B cell (primary cell): ENCODE data around the gene PDE4B. TPM values are rescaled to one million over a fixed set of nuclear protein-coding genes. Genes with fewer than 3 reads are reported as not detected.

ENCODE experiments used
- ATAC-seq: fragments of 200-7000 bp; cut with Tn5 transposase; one replicate; pipeline ENCODE4 v1.10.0; 2021; ENCODE audit warnings: low read depth, mild to moderate bottlenecking, moderate number of reproducible peaks, moderate library complexity
- CTCF ChIA-PET: fragments of 350-600 bp; sonication (Branson Sonifier 250); formaldehyde crosslinking; loops from one replicate; lab custom pipeline; 2021; ENCODE audit warnings: antibody characterized with exemption, inconsistent platforms; lab: Charles Lee
- POLR2A ChIA-PET: fragments of 350-600 bp; sonication (Branson Sonifier 250); formaldehyde crosslinking; loops from one replicate; lab custom pipeline; 2021; ENCODE audit warnings: antibody characterized with exemption; lab: Charles Lee
- DNase-seq: peaks from one replicate; pipeline ENCODE4 v3.0.0; 2013
- H2AFZ ChIP-seq: 2 replicates; pipeline ENCODE4 v1.6.1; 2012; ENCODE audit warnings: mild to moderate bottlenecking, low read depth, low read length; ENCODE audit not compliant: insufficient read depth, poor library complexity, severe bottlenecking
- H3K27ac ChIP-seq, 2 donors: 1 replicate in 1 of 2; 2 replicates in 1 of 2; pipeline ENCODE4 v1.5.1; 2012 to 2013; ENCODE audit warnings: low read length in 2 of 2, mild to moderate bottlenecking in 2 of 2, moderate library complexity in 1 of 2
- H3K27me3 ChIP-seq, 4 experiments: fragments of 200-600 bp in 1 of 4; sonication (generic) in 1 of 4; replicated peaks in 1 of 4; 1 replicate in 2 of 4; 2 replicates in 2 of 4; pipeline versions ENCODE4 v1.6.1 to v1.7.0; 2013 to 2016; ENCODE audit warnings: low read length in 3 of 4, mild to moderate bottlenecking in 2 of 4, mixed read lengths in 1 of 4, moderate library complexity in 1 of 4; ENCODE audit not compliant: insufficient read depth in 4 of 4, control insufficient read depth in 3 of 4; ENCODE audit errors: control extremely low read depth in 1 of 4
- H3K36me3 ChIP-seq, 2 experiments: replicated peaks in 1 of 2; 1 replicate in 1 of 2; 2 replicates in 1 of 2; pipeline versions ENCODE4 v1.6.1 to v1.7.1; 2013; ENCODE audit warnings: low read length in 1 of 2; ENCODE audit not compliant: insufficient read depth in 2 of 2, control insufficient read depth in 1 of 2; ENCODE audit errors: control extremely low read depth in 1 of 2, extremely low read depth in 1 of 2
- H3K4me1 ChIP-seq, 2 donors: fragments of 200-600 bp in 1 of 2; sonication (generic) in 1 of 2; 1 replicate in 1 of 2; 2 replicates in 1 of 2; pipeline versions ENCODE4 v1.5.1 to v1.6.1; 2013 to 2017; ENCODE audit warnings: low read length in 2 of 2; ENCODE audit not compliant: control insufficient read depth in 2 of 2, insufficient read depth in 2 of 2
- H3K4me2 ChIP-seq: replicated peaks from 2 replicates; pipeline ENCODE3; 2012; ENCODE audit warnings: mild to moderate bottlenecking, low read depth, low read length; ENCODE audit not compliant: poor library complexity, severe bottlenecking
- H3K4me3 ChIP-seq, 5 experiments: fragments of 200-600 bp in 1 of 5; sonication (generic) in 1 of 5; 1 replicate in 3 of 5; 2 replicates in 2 of 5; pipeline versions ENCODE4 v1.5.1 to v1.7.0; 2011 to 2016; ENCODE audit warnings: low read length in 4 of 5, mild to moderate bottlenecking in 4 of 5, low read depth in 2 of 5, control low read depth in 1 of 5, moderate library complexity in 1 of 5; ENCODE audit not compliant: insufficient read depth in 1 of 5; ENCODE audit errors: control extremely low read depth in 1 of 5, extremely low read depth in 1 of 5
- H3K79me2 ChIP-seq: fragments of 200-600 bp; sonication (generic); one replicate; pipeline ENCODE4 v1.6.0; 2016; ENCODE audit warnings: low read length; ENCODE audit not compliant: control insufficient read depth, insufficient read depth
- H3K9ac ChIP-seq: fragments of 200-600 bp; sonication (generic); 2 replicates; pipeline ENCODE4 v1.6.1; 2017; ENCODE audit warnings: mild to moderate bottlenecking, low read length, moderate library complexity
- H3K9me3 ChIP-seq, 3 donors: one replicate each; pipeline versions ENCODE4 v1.6.1 to v1.7.1; 2013; ENCODE audit warnings: low read length in 2 of 3; ENCODE audit not compliant: control insufficient read depth in 2 of 3, insufficient read depth in 1 of 3; ENCODE audit errors: control extremely low read depth in 1 of 3
- H4K20me1 ChIP-seq: 2 replicates; pipeline ENCODE4 v1.6.0; 2012; ENCODE audit warnings: mild to moderate bottlenecking, low read length; ENCODE audit not compliant: insufficient read depth, control insufficient read depth, poor library complexity, severe bottlenecking
- H3K27ac Mint-ChIP-seq: one replicate; pipeline ENCODE4 v1.8.0; 2021; ENCODE audit warnings: mixed read lengths
- H3K27me3 Mint-ChIP-seq: one replicate; pipeline ENCODE4 v1.8.0; 2021; ENCODE audit warnings: mixed read lengths
- H3K4me1 Mint-ChIP-seq: one replicate; pipeline ENCODE4 v1.8.0; 2021; ENCODE audit warnings: mixed read lengths
- H3K4me3 Mint-ChIP-seq: one replicate; pipeline ENCODE4 v1.8.0; 2021; ENCODE audit warnings: mixed read lengths
- H3K9me3 Mint-ChIP-seq: one replicate; pipeline ENCODE4 v1.8.0; 2022; ENCODE audit warnings: mixed read lengths; ENCODE audit not compliant: insufficient read depth
- CTCF ChIP-seq: fragments of 200-600 bp; IDR thresholded peaks from one replicate; pipeline ENCODE4 v1.8.0; 2022; ENCODE audit warnings: antibody characterized with exemption, mild to moderate bottlenecking
- EZH2 ChIP-seq: IDR thresholded peaks from 2 replicates; pipeline ENCODE4 v1.6.1; 2012; ENCODE audit warnings: borderline replicate concordance, low read depth, mild to moderate bottlenecking, moderate library complexity, low read length; ENCODE audit not compliant: insufficient read depth, poor library complexity, severe bottlenecking
- WGBS: methylation state at CpG from one replicate; pipeline ENCODE4 v1.1.5; 2013; ENCODE audit warnings: missing lambda C conversion rate; ENCODE audit not compliant: insufficient coverage; 5-methylcytosine and 5-hydroxymethylcytosine counted together
- intact Hi-C: fragments of 100-400 bp; cut with micrococcal nuclease; formaldehyde crosslinking; loops from one replicate; pipeline ENCODE4 v1.10.0; 2022
- polyA plus RNA-seq: library from polyadenylated mRNA; depleted of rRNA; stranded (reverse); fragments of >200 nt; gene quantifications from 2 replicates; pipeline ENCODE4 v1.2.3, GENCODE V29; 2012
- total RNA-seq, 2 donors: library from RNA; stranded (reverse); fragments of 120-200 nt in 1 of 2; gene quantifications; 1 replicate in 1 of 2; 2 replicates in 1 of 2; pipeline versions ENCODE4 v1.2.3 to v1.2.4, GENCODE V29; 2013 to 2022

PDE4B gene
- total and polyA plus RNA-seq, 2 donors (not counting 1 experiment from before 2014, with no cell fraction given), result 63.7 to 242 TPM

- H3K4me1 ChIP-seq, result peaks cover 7 to 13% of the 10 kb centered on the region in 2 donors
- Mint-ChIP-seq H3K9me3 (no peaks in the 10 kb centered on the region), H3K27ac (no peak overlapping the region), H3K4me3 (no peak overlapping the region), H3K4me1 (peaks cover 24% of the 10 kb centered on the region), H3K27me3 (peaks cover 11% of the 10 kb centered on the region)
- ATAC-seq (no peak), DNase-seq (no peak)
- H3K27me3 ChIP-seq, result no peaks in the 10 kb centered on the region
- intact Hi-C loops, result loop anchor here (5.0 kb wide), 2 partner anchors 252 to 477 kb away; no protein-coding TSS in a partner anchor
- no peak overlapping the region for H3K9ac ChIP-seq
- H4K20me1 ChIP-seq, result no peaks in the 10 kb centered on the region
- no CpG with 5 or more reads among the region's 3 CpGs for WGBS
- H3K79me2 ChIP-seq, result peaks cover 2% of the 10 kb centered on the region
- CTCF ChIA-PET, result interaction anchor here (0.7 to 23.9 kb wide), 10 partner anchors 7 to 287 kb away, joined by 3 to 572 read pairs (median 4); no protein-coding TSS in a partner anchor
- no peak overlapping the region for H3K4me3 ChIP-seq
- POLR2A ChIA-PET, result no interaction called here
- no peaks in the 10 kb centered on the region for H3K36me3 ChIP-seq
- no peaks in the 10 kb centered on the region for H3K9me3 ChIP-seq
- H2AFZ ChIP-seq, result no peak overlapping the region
- no peak overlapping the region for H3K27ac ChIP-seq
- no peak overlapping the region for H3K4me2 ChIP-seq
- TF ChIP-seq CTCF, result no peak
- no peak for TF ChIP-seq EZH2
These were observed 457.4 kb downstream of the PDE4B start for GRCh38 chr1:66250075-66250474.

DNA sequence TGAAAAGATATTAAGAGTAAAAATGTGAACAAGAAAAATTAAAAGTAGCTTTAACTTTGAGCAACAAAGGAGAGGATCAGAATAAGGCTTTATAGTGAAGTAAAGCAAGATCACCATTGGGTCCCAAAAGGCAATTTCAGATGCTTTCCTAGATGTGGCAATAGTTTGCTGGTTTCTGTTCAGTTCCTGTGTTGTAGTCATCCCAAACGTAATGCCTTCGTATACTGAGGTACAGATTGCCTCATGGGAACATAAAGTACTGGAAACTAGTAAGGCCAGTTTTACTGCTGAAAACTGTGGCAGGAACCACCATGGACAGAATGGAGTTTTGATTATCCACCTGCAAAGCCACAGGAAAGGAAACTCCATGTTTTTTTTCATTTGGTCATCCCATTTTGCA, 457.8 kb downstream of the PDE4B start:
- H3K27me3 Mint-ChIP-seq, result peaks cover 11% of the 10 kb centered on the region
- no peak for DNase-seq
- ChIA-PET POLR2A (no interaction called here), CTCF (interaction anchor here (0.7 to 23.9 kb wide), 10 partner anchors 8 to 288 kb away, joined by 3 to 572 read pairs (median 4); no protein-coding TSS in a partner anchor)
- H3K9me3 ChIP-seq, result no peaks in the 10 kb centered on the region
- H3K79me2 ChIP-seq, result peaks cover 2% of the 10 kb centered on the region
- H3K9ac ChIP-seq, result no peak overlapping the region
- H3K9me3 Mint-ChIP-seq, result no peaks in the 10 kb centered on the region
- H3K4me3 ChIP-seq, result no peak overlapping the region
- H3K4me1 Mint-ChIP-seq, result peaks cover 25% of the 10 kb centered on the region
- no peak overlapping the region for H2AFZ ChIP-seq
- H3K4me2 ChIP-seq, result no peak overlapping the region
- no peaks in the 10 kb centered on the region for H4K20me1 ChIP-seq
- no peaks in the 10 kb centered on the region for H3K27me3 ChIP-seq
- H3K4me1 ChIP-seq, result peaks cover 7 to 13% of the 10 kb centered on the region in 2 donors
- ATAC-seq, result no peak
- TF ChIP-seq CTCF, result no peak
- TF ChIP-seq EZH2, result no peak
- intact Hi-C loops, result loop anchor here (5.0 kb wide), 2 partner anchors 252 to 477 kb away; no protein-coding TSS in a partner anchor
- no peak overlapping the region for H3K27ac Mint-ChIP-seq
- 75% methylated on average over 2 of the region's 2 CpGs for WGBS
- no peaks in the 10 kb centered on the region for H3K36me3 ChIP-seq
- no peak overlapping the region for H3K27ac ChIP-seq
- no peak overlapping the region for H3K4me3 Mint-ChIP-seq
